NCI-H146 (cell line): ENCODE results near the gene ARHGAP26.
"Not testable (repeated sequence)": the region's sequence is repeated elsewhere in the genome, so short reads cannot be mapped to it uniquely, and the experiment has no call there.

Experiments
- DNase-seq: peaks from one replicate; lab custom pipeline; 2025; lab: John Stamatoyannopoulos, UW

Gene ARHGAP26

GRCh38 chr5:143117821-143118220, 347.6 kb downstream of the ARHGAP26 start:
- no peak for DNase-seq

DNA sequence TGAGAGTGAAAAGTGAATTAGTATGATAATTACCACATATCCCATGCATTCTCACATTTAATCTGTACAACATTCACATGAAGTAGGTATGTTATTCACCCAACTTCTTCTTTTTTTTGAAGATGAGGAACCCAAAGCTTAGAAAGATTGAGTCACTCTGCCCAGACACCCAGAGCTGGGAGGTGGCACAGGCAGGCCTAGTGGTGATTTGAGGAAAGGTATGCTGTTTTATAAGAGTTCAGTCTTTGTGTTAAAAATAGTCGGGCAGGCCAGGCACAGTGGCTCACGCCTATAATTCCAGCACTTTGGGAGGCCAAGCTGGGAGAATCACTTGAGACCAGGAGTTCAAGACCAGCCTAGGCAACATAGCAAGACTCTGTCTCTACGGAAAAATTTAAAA, 348.0 kb downstream of the ARHGAP26 start:
- no peak for DNase-seq

GRCh38 chr5:143118818-143119217, 348.6 kb downstream of the ARHGAP26 start:
- not testable (repeated sequence) for DNase-seq

DNA sequence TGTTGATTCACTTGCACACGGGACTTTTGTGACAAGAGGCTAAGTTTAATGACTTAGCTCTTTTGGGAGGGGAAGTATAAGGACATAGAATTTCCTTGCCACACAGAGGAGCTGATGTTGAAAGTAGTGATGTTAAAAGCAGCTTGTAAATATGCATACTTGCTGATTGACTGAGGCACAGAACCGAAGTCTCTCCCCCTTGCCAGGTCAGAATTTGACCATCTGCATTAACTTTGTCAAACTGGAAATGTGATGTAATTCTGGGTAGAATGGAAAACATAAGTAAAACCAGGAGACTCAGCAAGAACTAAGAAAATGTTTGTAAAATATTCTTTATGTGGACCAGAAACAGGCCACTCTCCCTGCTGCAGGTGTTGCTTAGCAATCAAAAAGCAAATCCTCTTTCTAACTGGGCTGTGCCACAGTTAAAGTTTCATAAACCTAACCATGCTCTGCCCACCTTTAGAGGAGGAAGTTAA, 349.2 kb downstream of the ARHGAP26 start:
- DNase-seq, result no peak

- no peak for DNase-seq
Observed at GRCh38 chr5:143119881-143120341, 349.7 kb downstream of the ARHGAP26 start.

- no peak for DNase-seq
Observed at GRCh38 chr5:143120460-143121134, 350.4 kb downstream of the ARHGAP26 start.

GRCh38 chr5:143121135-143121475, 350.9 kb downstream of the ARHGAP26 start:
- no peak for DNase-seq

GRCh38 chr5:143124593-143124992, 354.4 kb downstream of the ARHGAP26 start:
- DNase-seq, result peak; percentile 6

GRCh38 chr5:143126174-143127019, 356.2 kb downstream of the ARHGAP26 start:
- DNase-seq, result no peak

DNA sequence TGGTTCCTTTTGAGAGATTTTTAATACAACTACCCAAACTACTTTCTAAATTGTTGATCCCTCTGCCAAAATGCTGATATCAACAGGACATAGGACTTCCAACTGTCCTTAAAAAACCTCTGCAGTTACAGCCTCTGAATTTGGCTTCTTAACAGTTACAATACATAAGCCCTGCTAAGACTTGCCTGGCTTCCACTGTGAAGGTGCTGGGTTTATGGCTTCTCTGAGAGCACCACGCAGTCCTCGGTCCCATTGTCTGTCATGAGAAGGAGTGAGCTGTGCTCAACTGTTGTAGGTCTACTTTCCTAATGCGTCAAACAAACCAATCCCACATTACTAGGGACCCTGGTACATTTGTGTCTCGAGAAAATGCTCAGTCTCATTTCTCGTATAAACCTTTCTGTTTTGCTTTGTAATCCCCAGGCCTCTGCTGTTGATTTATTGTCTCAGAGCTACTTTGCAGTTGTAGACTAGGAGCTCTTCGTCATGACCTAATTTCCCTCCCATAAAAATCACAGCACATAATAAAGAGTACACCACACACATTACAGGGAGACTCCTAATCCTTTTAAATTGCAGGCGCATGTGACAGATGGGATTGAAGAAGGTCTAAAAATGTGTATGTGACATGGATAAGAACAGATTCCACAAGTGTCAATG, 358.4 kb downstream of the ARHGAP26 start:
- DNase-seq, result no peak

DNA sequence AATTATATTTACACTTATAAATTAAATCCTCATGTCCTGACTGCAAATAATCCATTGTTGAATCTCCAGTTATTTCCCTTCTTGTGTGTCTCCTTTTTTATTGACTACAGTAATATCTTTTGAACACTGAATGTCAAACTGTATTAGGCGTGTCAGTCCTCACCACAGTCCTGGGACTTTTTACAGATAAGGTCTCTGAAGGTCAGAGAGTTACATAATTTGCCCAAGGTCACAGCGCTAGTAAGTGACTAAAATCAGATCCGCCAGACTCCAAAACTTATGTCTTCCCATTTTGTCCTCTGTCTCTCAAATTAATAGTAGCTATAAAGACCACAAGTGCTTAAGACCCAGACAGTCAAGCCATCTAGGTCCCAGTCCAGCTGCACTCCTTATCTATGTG, 359.0 kb downstream of the ARHGAP26 start:
- DNase-seq, result no peak

DNA sequence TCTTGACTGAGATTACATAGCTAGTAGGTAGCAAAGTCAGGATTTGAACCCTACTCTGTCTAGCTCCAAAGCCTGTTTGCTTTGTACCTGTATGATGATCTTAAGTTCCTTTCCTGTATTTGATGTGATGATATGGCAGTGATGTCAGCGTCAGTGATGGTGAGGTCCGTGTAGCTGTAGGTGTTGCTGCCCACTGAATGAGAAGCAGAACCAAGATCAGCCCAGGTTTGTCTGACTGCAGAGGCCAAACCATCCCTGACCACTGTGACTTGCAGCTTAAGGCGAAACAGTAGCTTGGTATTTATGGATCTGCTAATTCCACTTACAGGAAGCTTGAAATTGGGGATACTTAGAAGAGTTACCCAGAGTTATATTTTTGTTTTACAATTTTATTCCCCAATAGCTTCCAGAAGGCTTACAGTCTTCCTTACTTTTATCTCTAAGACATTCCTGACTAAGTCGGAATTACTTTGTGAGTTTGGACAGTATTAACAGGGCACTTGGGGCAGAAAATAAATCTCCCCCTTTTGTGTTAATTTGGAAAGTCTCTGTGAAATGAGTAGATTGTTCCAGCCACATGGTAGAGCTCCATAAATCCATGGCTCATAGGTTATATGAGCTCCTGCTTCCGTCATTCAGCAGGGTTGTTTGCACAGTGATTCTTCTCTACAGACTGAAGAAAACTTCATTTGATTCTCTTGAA, 359.9 kb downstream of the ARHGAP26 start:
- DNase-seq, result no peak

DNA sequence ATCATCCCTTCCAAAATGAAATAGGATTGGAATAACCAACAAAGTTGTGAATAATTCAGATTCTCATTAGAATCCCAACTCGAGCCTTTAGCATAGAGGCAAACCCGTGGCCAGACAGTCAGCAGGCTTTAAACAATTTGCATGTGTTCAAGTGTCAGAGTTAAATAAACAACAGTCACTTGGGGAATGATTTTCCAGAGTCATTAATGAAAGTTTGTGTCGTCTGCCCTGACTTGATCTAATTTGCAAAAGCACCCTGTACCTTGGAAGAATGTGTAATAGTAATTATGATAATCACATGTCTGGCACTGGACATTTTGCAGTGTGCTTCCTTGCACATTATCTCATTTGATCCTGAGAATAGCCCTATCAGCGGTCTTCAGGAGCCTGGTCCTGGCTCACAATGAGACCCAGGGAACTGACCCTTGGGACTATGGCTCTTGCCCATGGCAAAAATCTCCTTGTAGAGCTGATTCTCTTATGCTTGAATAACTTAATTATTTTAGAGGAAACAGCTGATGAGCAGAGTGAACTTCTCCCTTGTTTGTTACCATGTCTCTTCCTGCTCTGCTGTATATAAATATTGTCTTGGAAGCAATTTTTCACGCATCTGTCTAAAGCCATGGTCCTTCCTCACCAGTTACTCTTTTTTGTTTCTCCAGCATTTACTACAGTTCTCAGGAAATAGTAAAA, 360.6 kb downstream of the ARHGAP26 start:
- no peak for DNase-seq

GRCh38 chr5:143131972-143132371, 361.8 kb downstream of the ARHGAP26 start:
- DNase-seq, result no peak

GRCh38 chr5:143132739-143133138, 362.6 kb downstream of the ARHGAP26 start:
- DNase-seq, result no peak

DNA sequence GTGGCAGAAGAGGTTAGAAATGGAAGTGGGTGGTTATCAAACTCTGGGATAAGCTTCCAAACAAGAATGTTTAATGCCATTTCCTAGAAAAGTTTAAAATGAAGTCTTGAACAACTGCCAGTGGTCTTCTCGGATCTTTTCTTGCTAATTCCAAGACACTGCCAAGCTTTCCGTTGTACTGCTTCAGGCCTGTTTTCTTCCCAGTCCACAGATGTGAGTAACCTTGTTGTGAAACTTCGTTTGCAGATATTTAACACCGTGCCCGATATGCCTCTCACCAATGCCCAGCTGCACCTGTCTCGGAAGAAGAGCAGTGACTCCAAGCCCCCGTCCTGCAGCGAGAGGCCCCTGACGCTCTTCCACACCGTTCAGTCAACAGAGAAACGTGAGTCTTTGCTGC, 363.5 kb downstream of the ARHGAP26 start:
- no peak for DNase-seq

DNA sequence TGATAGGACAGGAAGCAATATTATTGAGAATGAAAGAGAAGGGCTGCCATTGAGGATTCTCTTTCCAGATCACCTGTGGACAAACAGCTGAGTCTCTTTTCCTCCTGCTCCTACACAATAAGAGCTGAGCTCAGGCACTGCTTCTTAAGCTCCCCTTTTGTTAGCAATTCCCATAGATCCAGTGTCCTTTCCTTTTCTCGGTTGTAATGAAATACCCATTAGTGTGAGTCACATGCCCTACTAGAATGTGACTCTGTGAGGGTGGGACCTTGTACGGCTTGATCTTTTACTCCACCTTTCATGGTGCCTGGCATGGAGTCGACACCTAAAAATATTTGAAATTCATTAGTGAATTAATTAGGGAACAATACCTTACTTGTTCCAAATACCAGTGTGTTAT, 364.1 kb downstream of the ARHGAP26 start:
- DNase-seq, result no peak

DNA sequence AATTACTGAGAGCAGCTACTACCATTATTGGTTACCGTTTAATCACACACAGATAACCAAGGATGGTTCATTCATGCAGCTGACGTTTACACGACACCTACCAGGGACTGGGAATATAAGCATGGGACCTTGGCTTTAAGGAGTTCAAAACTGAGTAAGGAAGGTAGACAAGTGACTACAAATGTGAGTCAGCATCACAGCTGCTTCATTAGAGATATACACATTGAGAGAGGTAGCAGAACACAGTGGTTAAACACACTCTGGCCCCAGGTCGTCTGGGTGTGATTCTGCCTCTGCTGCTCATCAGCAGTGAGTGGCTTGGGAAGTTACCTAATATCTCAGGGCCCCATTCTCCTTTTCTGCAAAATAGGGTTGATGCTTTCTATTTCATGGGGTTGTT, 364.7 kb downstream of the ARHGAP26 start:
- no peak for DNase-seq

GRCh38 chr5:143135832-143136551, 365.8 kb downstream of the ARHGAP26 start:
- DNase-seq, result no peak

- DNase-seq, result no peak
Observed at GRCh38 chr5:143138839-143139238, 368.7 kb downstream of the ARHGAP26 start.

DNA sequence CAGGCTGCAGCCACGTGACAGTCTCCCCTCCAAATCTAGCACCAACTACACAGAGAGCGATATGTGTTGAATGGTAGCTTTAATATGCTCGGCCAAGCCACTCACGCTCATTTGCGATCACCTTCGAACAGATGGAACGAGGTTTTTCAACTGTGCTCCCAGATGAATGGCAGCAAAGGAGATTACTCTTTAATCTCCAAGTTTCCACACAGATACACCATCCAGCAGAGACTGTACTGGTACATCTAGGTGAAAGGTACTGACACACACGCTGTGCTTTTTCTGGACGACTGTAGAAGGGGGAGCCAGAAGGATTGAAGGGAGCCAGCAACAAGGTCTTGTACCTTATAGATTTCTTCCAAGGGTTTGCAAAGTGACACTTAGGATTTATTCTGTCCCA, 369.4 kb downstream of the ARHGAP26 start:
- DNase-seq, result no peak
